ENCODE measurements around the gene ZNF330.

- TF ChIP-seq, protein P1, sequence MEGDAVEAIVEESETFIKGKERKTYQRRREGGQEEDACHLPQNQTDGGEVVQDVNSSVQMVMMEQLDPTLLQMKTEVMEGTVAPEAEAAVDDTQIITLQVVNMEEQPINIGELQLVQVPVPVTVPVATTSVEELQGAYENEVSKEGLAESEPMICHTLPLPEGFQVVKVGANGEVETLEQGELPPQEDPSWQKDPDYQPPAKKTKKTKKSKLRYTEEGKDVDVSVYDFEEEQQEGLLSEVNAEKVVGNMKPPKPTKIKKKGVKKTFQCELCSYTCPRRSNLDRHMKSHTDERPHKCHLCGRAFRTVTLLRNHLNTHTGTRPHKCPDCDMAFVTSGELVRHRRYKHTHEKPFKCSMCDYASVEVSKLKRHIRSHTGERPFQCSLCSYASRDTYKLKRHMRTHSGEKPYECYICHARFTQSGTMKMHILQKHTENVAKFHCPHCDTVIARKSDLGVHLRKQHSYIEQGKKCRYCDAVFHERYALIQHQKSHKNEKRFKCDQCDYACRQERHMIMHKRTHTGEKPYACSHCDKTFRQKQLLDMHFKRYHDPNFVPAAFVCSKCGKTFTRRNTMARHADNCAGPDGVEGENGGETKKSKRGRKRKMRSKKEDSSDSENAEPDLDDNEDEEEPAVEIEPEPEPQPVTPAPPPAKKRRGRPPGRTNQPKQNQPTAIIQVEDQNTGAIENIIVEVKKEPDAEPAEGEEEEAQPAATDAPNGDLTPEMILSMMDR (IDR thresholded peaks at IDR 0.05): no peak
- TF ChIP-seq EP300 (IDR thresholded peaks at IDR 0.05) (no peak), POLR2A (IDR thresholded peaks at IDR 0.05) (no peak)
Measured at GRCh38 chr4:141254326-141254725, 33.6 kb downstream of the ZNF330 start.

All from suprapubic skin (tissue), 3 donors.